CD4-positive, CD25-positive, alpha-beta regulatory T cell (primary cell): ENCODE results near the gene UQCRC2. TPM values are rescaled to one million over a fixed set of nuclear protein-coding genes. Genes with fewer than 3 reads are reported as not detected.
A peak's percentile ranks its signal among the peaks of the same experiment; 100 is the strongest.

Experiments
- ATAC-seq, 2 donors: fragments of 150-1000 bp; cut with Tn5 transposase; one replicate each; pipeline ENCODE4 v1.10.0; 2021; ENCODE audit warnings: low read depth in 2 of 2, moderate number of reproducible peaks in 2 of 2, moderate library complexity in 1 of 2
- DNase-seq, 3 donors: peaks; one replicate each; pipeline versions ENCODE4 v3.0.0 to v3.0.0-alpha.2; 2012 to 2022; ENCODE audit warnings: mixed read lengths in 1 of 3
- H3K27ac ChIP-seq: one replicate; pipeline ENCODE4 v1.7.0; 2013; ENCODE audit warnings: mild to moderate bottlenecking, low read length; ENCODE audit not compliant: insufficient read depth, poor library complexity, severe bottlenecking
- H3K27me3 ChIP-seq: one replicate; pipeline ENCODE4 v1.7.0; 2013; ENCODE audit warnings: low read length; ENCODE audit not compliant: control insufficient read depth, insufficient read depth
- H3K36me3 ChIP-seq: one replicate; pipeline ENCODE4 v1.7.0; 2013; ENCODE audit warnings: mild to moderate bottlenecking, low read length, moderate library complexity; ENCODE audit not compliant: control insufficient read depth, insufficient read depth
- H3K4me1 ChIP-seq: 2 replicates; pipeline ENCODE4 v1.7.0; 2013; ENCODE audit warnings: mild to moderate bottlenecking, low read length; ENCODE audit not compliant: insufficient read depth, control insufficient read depth, poor library complexity, severe bottlenecking
- H3K4me3 ChIP-seq: one replicate; pipeline ENCODE4 v1.7.0; 2013; ENCODE audit warnings: low read depth, mild to moderate bottlenecking, low read length, moderate library complexity
- H3K9me3 ChIP-seq, 2 experiments: 1 replicate in 1 of 2; 2 replicates in 1 of 2; pipeline ENCODE4 v1.7.0; 2013; ENCODE audit warnings: low read length in 2 of 2, mild to moderate bottlenecking in 1 of 2, moderate library complexity in 1 of 2; ENCODE audit not compliant: control insufficient read depth in 2 of 2
- H3K27ac Mint-ChIP-seq, 3 donors: one replicate each; pipeline ENCODE4 v1.8.0; 2020 to 2022; ENCODE audit warnings: mild to moderate bottlenecking in 3 of 3, mixed read lengths in 3 of 3, moderate library complexity in 2 of 3
- H3K27me3 Mint-ChIP-seq: one replicate; pipeline ENCODE4 v1.8.0; 2022; ENCODE audit warnings: mild to moderate bottlenecking, mixed read lengths
- H3K36me3 Mint-ChIP-seq: one replicate; pipeline ENCODE4 v1.8.0; 2020; ENCODE audit warnings: mixed read lengths
- H3K4me1 Mint-ChIP-seq, 4 donors: one replicate each; pipeline ENCODE4 v1.8.0; 2020 to 2022; ENCODE audit warnings: mixed read lengths in 4 of 4, mild to moderate bottlenecking in 1 of 4
- H3K4me3 Mint-ChIP-seq, 4 donors: one replicate each; pipeline ENCODE4 v1.8.0; 2020 to 2022; ENCODE audit warnings: mild to moderate bottlenecking in 4 of 4, mixed read lengths in 4 of 4, moderate library complexity in 3 of 4
- H3K9me3 Mint-ChIP-seq, 7 donors: one replicate each; pipeline ENCODE4 v1.8.0; 2020 to 2022; ENCODE audit warnings: mixed read lengths in 7 of 7, mild to moderate bottlenecking in 3 of 7, moderate library complexity in 2 of 7
- polyA plus RNA-seq, 4 donors: library from polyadenylated mRNA; unstranded; fragments of 300-500 nt; fragmentation: Illumina TruSeq; gene quantifications; one replicate each; pipeline ENCODE4 v1.2.3, GENCODE V29; 2021
- total RNA-seq: library from RNA; stranded (reverse); gene quantifications from one replicate; pipeline ENCODE4 v1.2.3, GENCODE V29; 2022

The UQCRC2 gene
- total and polyA plus RNA-seq, 5 donors from 2014 or later: 164 to 218 (median 205) TPM

GRCh38 chr16:22005746-22006145 lies 52.6 kb downstream of the UQCRC2 start:
- H3K27me3 Mint-ChIP-seq: peaks cover 4% of the 10 kb centered on the region
- Histone ChIP-seq H3K27ac (no peak overlapping the region), H3K4me3 (no peak overlapping the region), H3K9me3 (no peaks in the 10 kb centered on the region), H3K4me1 (peaks cover 32% of the 10 kb centered on the region), H3K36me3 (no peaks in the 10 kb centered on the region), H3K27me3 (no peaks in the 10 kb centered on the region)
- DNase-seq: no peak
- peak overlapping the region in 2 of 4 donors; percentile 39 to 79 for H3K4me3 Mint-ChIP-seq
- no peak for ATAC-seq
- no peaks in the 10 kb centered on the region for H3K36me3 Mint-ChIP-seq
- peak overlapping the region in 1 of 3 donors; percentile 93 for H3K27ac Mint-ChIP-seq
- H3K9me3 Mint-ChIP-seq: peaks cover 0 to 1% (median 0%) of the 10 kb centered on the region in 7 donors
- peaks cover 17 to 38% (median 26%) of the 10 kb centered on the region in 4 donors for H3K4me1 Mint-ChIP-seq

GRCh38 chr16:22006636-22007035 lies 53.5 kb downstream of the UQCRC2 start:
- Histone ChIP-seq H3K4me1 (peaks cover 32% of the 10 kb centered on the region), H3K27me3 (no peaks in the 10 kb centered on the region), H3K27ac (no peak overlapping the region), H3K9me3 (no peaks in the 10 kb centered on the region), H3K36me3 (no peaks in the 10 kb centered on the region), H3K4me3 (peak overlapping the region; percentile 82)
- H3K27ac Mint-ChIP-seq: peak overlapping the region; percentile 75 to 95 (median 93)
- H3K9me3 Mint-ChIP-seq: peaks cover 0 to 1% (median 0%) of the 10 kb centered on the region in 7 donors
- peaks cover 4% of the 10 kb centered on the region for H3K27me3 Mint-ChIP-seq
- H3K4me3 Mint-ChIP-seq: peak overlapping the region; percentile 79 to 96 (median 90)
- no peak for ATAC-seq
- H3K4me1 Mint-ChIP-seq: peaks cover 20 to 41% (median 27%) of the 10 kb centered on the region in 4 donors
- H3K36me3 Mint-ChIP-seq: no peaks in the 10 kb centered on the region
- DNase-seq: no peak

- no peaks in the 10 kb centered on the region for H3K36me3 ChIP-seq
- peak overlapping the region; percentile 60 for H3K27ac ChIP-seq
- Mint-ChIP-seq H3K4me1 (peaks cover 22 to 46% (median 30%) of the 10 kb centered on the region in 4 donors), H3K9me3 (peaks cover 0 to 1% (median 0%) of the 10 kb centered on the region in 7 donors), H3K4me3 (peak overlapping the region; percentile 79 to 96 (median 90)), H3K27me3 (peaks cover 4% of the 10 kb centered on the region), H3K36me3 (no peaks in the 10 kb centered on the region), H3K27ac (peak overlapping the region; percentile 93 to 96 (median 95))
- peaks cover 35% of the 10 kb centered on the region for H3K4me1 ChIP-seq
- ATAC-seq (no peak), DNase-seq (no peak)
- H3K4me3 ChIP-seq: peak overlapping the region; percentile 82
- H3K27me3 ChIP-seq: no peaks in the 10 kb centered on the region
- H3K9me3 ChIP-seq: no peaks in the 10 kb centered on the region
Observed at GRCh38 chr16:22007159-22007508, 54.0 kb downstream of the UQCRC2 start.

- peaks cover 35% of the 10 kb centered on the region for H3K4me1 ChIP-seq
- H3K27me3 ChIP-seq: no peaks in the 10 kb centered on the region
- no peaks in the 10 kb centered on the region for H3K36me3 Mint-ChIP-seq
- no peaks in the 10 kb centered on the region for H3K36me3 ChIP-seq
- peaks cover 25 to 51% (median 35%) of the 10 kb centered on the region in 4 donors for H3K4me1 Mint-ChIP-seq
- H3K9me3 ChIP-seq: no peaks in the 10 kb centered on the region
- peaks cover 4% of the 10 kb centered on the region for H3K27me3 Mint-ChIP-seq
- peak within 1 kb of the TSS; percentile 60 for H3K27ac ChIP-seq
- H3K27ac Mint-ChIP-seq: peak within 1 kb of the TSS; percentile 93 to 96 (median 95)
- H3K9me3 Mint-ChIP-seq: peaks cover 0 to 1% (median 0%) of the 10 kb centered on the region in 7 donors
- ATAC-seq: peak; percentile 91
- H3K4me3 Mint-ChIP-seq: peak within 1 kb of the TSS; percentile 85 to 96 (median 91)
- peak; percentile 63 to 73 (median 63) for DNase-seq
- H3K4me3 ChIP-seq: peak within 1 kb of the TSS; percentile 82
Observed at GRCh38 chr16:22007509-22008214, 54.5 kb downstream of the UQCRC2 start, which contains the start of gene MOSMO. Gene MOSMO (plus strand): TSS chr16:22008111. CDS start chr16:22008302, 191 bp downstream.

GRCh38 chr16:22008215-22009059 lies 55.3 kb downstream of the UQCRC2 start:
- Histone ChIP-seq H3K9me3 (no peaks in the 10 kb centered on the region), H3K27me3 (no peaks in the 10 kb centered on the region), H3K27ac (peak overlapping the region; percentile 14), H3K4me1 (peaks cover 35% of the 10 kb centered on the region), H3K36me3 (no peaks in the 10 kb centered on the region), H3K4me3 (peak overlapping the region; percentile 61)
- Mint-ChIP-seq H3K4me3 (peak overlapping the region; percentile 85 to 93 (median 89)), H3K27me3 (peaks cover 4% of the 10 kb centered on the region), H3K4me1 (peaks cover 26 to 53% (median 37%) of the 10 kb centered on the region in 4 donors), H3K36me3 (no peaks in the 10 kb centered on the region), H3K27ac (peak overlapping the region; percentile 21 to 87 (median 54)), H3K9me3 (peaks cover 0 to 1% (median 0%) of the 10 kb centered on the region in 7 donors)
- DNase-seq (peak; percentile 9 to 43 (median 12)), ATAC-seq (peak in 1 of 2 donors; percentile 32)

- Histone ChIP-seq H3K27ac (no peak overlapping the region), H3K9me3 (no peaks in the 10 kb centered on the region), H3K4me1 (peaks cover 35% of the 10 kb centered on the region), H3K4me3 (no peak overlapping the region), H3K27me3 (no peaks in the 10 kb centered on the region), H3K36me3 (no peaks in the 10 kb centered on the region)
- peak overlapping the region in 2 of 4 donors; percentile 23 to 85 for H3K4me3 Mint-ChIP-seq
- peaks cover 4% of the 10 kb centered on the region for H3K27me3 Mint-ChIP-seq
- no peaks in the 10 kb centered on the region for H3K36me3 Mint-ChIP-seq
- no peaks in the 10 kb centered on the region for H3K9me3 Mint-ChIP-seq
- DNase-seq (no peak), ATAC-seq (no peak)
- peak overlapping the region in 1 of 3 donors; percentile 31 for H3K27ac Mint-ChIP-seq
- peaks cover 33 to 68% (median 51%) of the 10 kb centered on the region in 4 donors for H3K4me1 Mint-ChIP-seq
Observed at GRCh38 chr16:22010902-22011301, 57.7 kb downstream of the UQCRC2 start.

GRCh38 chr16:22012241-22012640 lies 59.1 kb downstream of the UQCRC2 start:
- H3K27me3 Mint-ChIP-seq: peaks cover 2% of the 10 kb centered on the region

More at GRCh38 chr16:22012241-22012640, 59.1 kb downstream of the UQCRC2 start:
- H3K9me3 ChIP-seq: no peaks in the 10 kb centered on the region
- DNase-seq: no peak
- H3K27me3 ChIP-seq: no peaks in the 10 kb centered on the region
- no peaks in the 10 kb centered on the region for H3K36me3 ChIP-seq
- H3K36me3 Mint-ChIP-seq: no peaks in the 10 kb centered on the region
- peaks cover 39 to 72% (median 56%) of the 10 kb centered on the region in 4 donors for H3K4me1 Mint-ChIP-seq
- H3K27ac ChIP-seq: no peak overlapping the region
- no peak for ATAC-seq
- H3K27ac Mint-ChIP-seq: no peak overlapping the region
- peak overlapping the region in 2 of 4 donors; percentile 38 to 61 for H3K4me3 Mint-ChIP-seq
- H3K4me3 ChIP-seq: no peak overlapping the region
- H3K4me1 ChIP-seq: peaks cover 36% of the 10 kb centered on the region
- no peaks in the 10 kb centered on the region for H3K9me3 Mint-ChIP-seq
